MM.1S (cell line): ENCODE measurements around the gene ZIC4.

ENCODE experiments used
- DNase-seq: peaks from one replicate; pipeline ENCODE4 v3.0.0-alpha.2; 2015
- H2AFZ ChIP-seq: fragments of 300-600 bp; sonication (generic); 2 replicates; pipeline ENCODE4 v1.6.0; 2016; ENCODE audit warnings: antibody characterized with exemption, low read length
- H3F3A ChIP-seq: fragments of 300-600 bp; sonication (generic); 2 replicates; pipeline ENCODE4 v1.6.1; 2016; ENCODE audit warnings: mild to moderate bottlenecking, antibody characterized with exemption, low read length, moderate library complexity, mixed read lengths; ENCODE audit not compliant: insufficient read depth
- H3K27ac ChIP-seq: fragments of 300-600 bp; sonication (generic); 2 replicates; pipeline ENCODE4 v1.5.1; 2016; ENCODE audit warnings: mild to moderate bottlenecking, low read length
- H3K27me3 ChIP-seq: fragments of 300-600 bp; sonication (generic); replicated peaks from 2 replicates; pipeline ENCODE4 v1.6.0; 2016; ENCODE audit warnings: low read length; ENCODE audit not compliant: insufficient read depth
- H3K36me3 ChIP-seq: fragments of 300-600 bp; sonication (generic); replicated peaks from 2 replicates; pipeline ENCODE4 v1.6.1; 2016; ENCODE audit warnings: mild to moderate bottlenecking, low read length, mixed read lengths; ENCODE audit not compliant: insufficient read depth
- H3K4me1 ChIP-seq: fragments of 300-600 bp; sonication (generic); 2 replicates; pipeline ENCODE4 v1.6.1; 2016; ENCODE audit warnings: low read length, mixed read lengths
- H3K4me2 ChIP-seq: fragments of 300-600 bp; sonication (generic); 2 replicates; pipeline ENCODE4 v1.6.0; 2016; ENCODE audit warnings: low read depth, low read length
- H3K4me3 ChIP-seq: fragments of 300-600 bp; sonication (generic); 2 replicates; pipeline ENCODE4 v1.5.1; 2016; ENCODE audit warnings: low read length, mixed read lengths
- H3K79me2 ChIP-seq: fragments of 300-600 bp; sonication (generic); 2 replicates; pipeline ENCODE4 v1.6.1; 2016; ENCODE audit warnings: mixed run types, low read length, mixed read lengths
- H3K9ac ChIP-seq: fragments of 300-600 bp; sonication (generic); 2 replicates; pipeline ENCODE4 v1.6.1; 2016; ENCODE audit warnings: low read length, mixed read lengths
- H3K9me2 ChIP-seq: fragments of 300-600 bp; sonication (generic); replicated peaks from 2 replicates; pipeline ENCODE4 v1.6.1; 2016; ENCODE audit warnings: mild to moderate bottlenecking, low read length, mixed read lengths; ENCODE audit not compliant: insufficient read depth
- H3K9me3 ChIP-seq: fragments of 300-600 bp; sonication (generic); replicated peaks from 2 replicates; pipeline ENCODE4 v1.6.1; 2016; ENCODE audit warnings: mild to moderate bottlenecking, low read length, mixed read lengths; ENCODE audit not compliant: insufficient read depth
- H4K20me1 ChIP-seq: fragments of 300-600 bp; sonication (generic); 2 replicates; pipeline ENCODE4 v1.6.1; 2016; ENCODE audit warnings: mild to moderate bottlenecking, low read length, moderate library complexity, mixed read lengths; ENCODE audit not compliant: insufficient read depth
- CTCF ChIP-seq: fragments of 300-600 bp; sonication (generic); IDR thresholded peaks from 2 replicates; pipeline ENCODE4 v1.5.1; 2016; ENCODE audit warnings: antibody characterized with exemption, low read length, mixed read lengths
- EZH2 ChIP-seq: fragments of 300-600 bp; sonication (generic); optimal IDR thresholded peaks from 2 replicates; pipeline ENCODE3; 2017; ENCODE audit warnings: low read depth, mild to moderate bottlenecking, antibody characterized with exemption, low read length, mixed read lengths
- EZH2phosphoT487 ChIP-seq: fragments of 300-600 bp; sonication (generic); IDR thresholded peaks from 2 replicates; pipeline ENCODE4 v1.6.1; 2018; ENCODE audit warnings: antibody characterized with exemption, low read length

ZIC4 gene

GRCh38 chr3:147380977-147381376 lies 25.4 kb downstream of the ZIC4 start:
- no peaks in the 10 kb centered on the region for H3K9me3 ChIP-seq
- no peak overlapping the region for H2AFZ ChIP-seq
- no peaks in the 10 kb centered on the region for H3K79me2 ChIP-seq
- no peak overlapping the region for H3K27ac ChIP-seq
- no peaks in the 10 kb centered on the region for H4K20me1 ChIP-seq
- H3K4me2 ChIP-seq = no peak overlapping the region
- H3K4me1 ChIP-seq = no peaks in the 10 kb centered on the region
- no peak overlapping the region for H3K9ac ChIP-seq
- H3K36me3 ChIP-seq = no peaks in the 10 kb centered on the region
- no peak overlapping the region for H3K4me3 ChIP-seq
- DNase-seq = no peak
- no peak for TF ChIP-seq EZH2phosphoT487
- no peak for TF ChIP-seq EZH2
- no peak for TF ChIP-seq CTCF
- H3F3A ChIP-seq = no peaks in the 10 kb centered on the region
- no peaks in the 10 kb centered on the region for H3K9me2 ChIP-seq
- no peaks in the 10 kb centered on the region for H3K27me3 ChIP-seq

- no peak for DNase-seq
- no peaks in the 10 kb centered on the region for H3K36me3 ChIP-seq
- H3K27me3 ChIP-seq = no peaks in the 10 kb centered on the region
- H4K20me1 ChIP-seq = no peaks in the 10 kb centered on the region
- H3K27ac ChIP-seq = no peak overlapping the region
- TF ChIP-seq EZH2 (no peak), CTCF (no peak), EZH2phosphoT487 (no peak)
- no peak overlapping the region for H3K9ac ChIP-seq
- no peaks in the 10 kb centered on the region for H3K9me2 ChIP-seq
- no peaks in the 10 kb centered on the region for H3K9me3 ChIP-seq
- H3F3A ChIP-seq = no peaks in the 10 kb centered on the region
- H3K4me2 ChIP-seq = no peak overlapping the region
- no peaks in the 10 kb centered on the region for H3K79me2 ChIP-seq
- H3K4me1 ChIP-seq = no peaks in the 10 kb centered on the region
- no peak overlapping the region for H3K4me3 ChIP-seq
- H2AFZ ChIP-seq = no peak overlapping the region
Observed at GRCh38 chr3:147380387-147380951, 25.9 kb downstream of the ZIC4 start.

GRCh38 chr3:147379651-147380050 lies 26.7 kb downstream of the ZIC4 start:
- Histone ChIP-seq H3K9me3 (no peaks in the 10 kb centered on the region), H3K4me3 (no peak overlapping the region), H4K20me1 (no peaks in the 10 kb centered on the region), H3K4me1 (no peaks in the 10 kb centered on the region), H3K9ac (no peak overlapping the region), H3K36me3 (no peaks in the 10 kb centered on the region), H3K9me2 (no peaks in the 10 kb centered on the region), H3K27me3 (no peaks in the 10 kb centered on the region), H3F3A (no peaks in the 10 kb centered on the region), H3K27ac (no peak overlapping the region), H3K4me2 (no peak overlapping the region), H3K79me2 (no peaks in the 10 kb centered on the region), H2AFZ (no peak overlapping the region)
- no peak for TF ChIP-seq EZH2phosphoT487
- TF ChIP-seq EZH2 = no peak
- TF ChIP-seq CTCF = no peak
- no peak for DNase-seq
